Coronary artery (tissue), 2 donors: ENCODE results near the gene SLC38A11.
"Not testable (repeated sequence)": the region's sequence is repeated elsewhere in the genome, so short reads cannot be mapped to it uniquely, and the experiment has no call there.

ENCODE experiments used
- DNase-seq: peaks from one replicate; pipeline ENCODE4 v3.0.0-alpha.2; 2017; ENCODE audit warnings: low spot score
- H3K27ac ChIP-seq, 2 donors: fragments of 200-600 bp; sonication (generic); one replicate each; pipeline ENCODE4 v1.5.1; 2016 to 2019
- H3K4me3 ChIP-seq: fragments of 200-600 bp; sonication (generic); 2 replicates; pipeline ENCODE4 v1.5.1; 2016; ENCODE audit warnings: mild to moderate bottlenecking, moderate library complexity
- TF ChIP-seq, protein P1 (sequence below): fragments of 200-600 bp; sonication (generic); IDR thresholded peaks from one replicate; pipeline ENCODE4 v1.5.1; 2019; ENCODE audit warnings: antibody characterized with exemption

Gene SLC38A11

DNA sequence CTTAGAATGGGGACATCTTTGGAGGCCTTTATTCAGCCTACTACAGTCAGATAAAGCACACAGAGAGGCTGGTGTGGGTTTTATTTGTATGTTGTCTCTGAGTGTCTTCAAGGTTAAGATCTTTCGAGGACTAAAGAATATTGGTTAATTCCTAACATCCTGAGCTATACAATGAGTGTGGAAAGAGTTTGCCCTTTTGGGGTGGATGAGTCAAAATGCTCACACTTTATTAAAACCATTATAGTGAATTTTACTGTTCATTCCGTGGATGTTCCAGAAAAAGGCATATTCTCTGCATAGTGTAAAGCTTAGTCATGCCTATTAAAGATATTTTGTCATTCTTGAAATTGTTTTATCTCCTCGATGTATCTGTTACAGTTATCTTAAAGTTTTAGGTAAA is 29.1 kb upstream of the SLC38A11 start:
- TF ChIP-seq, protein P1, sequence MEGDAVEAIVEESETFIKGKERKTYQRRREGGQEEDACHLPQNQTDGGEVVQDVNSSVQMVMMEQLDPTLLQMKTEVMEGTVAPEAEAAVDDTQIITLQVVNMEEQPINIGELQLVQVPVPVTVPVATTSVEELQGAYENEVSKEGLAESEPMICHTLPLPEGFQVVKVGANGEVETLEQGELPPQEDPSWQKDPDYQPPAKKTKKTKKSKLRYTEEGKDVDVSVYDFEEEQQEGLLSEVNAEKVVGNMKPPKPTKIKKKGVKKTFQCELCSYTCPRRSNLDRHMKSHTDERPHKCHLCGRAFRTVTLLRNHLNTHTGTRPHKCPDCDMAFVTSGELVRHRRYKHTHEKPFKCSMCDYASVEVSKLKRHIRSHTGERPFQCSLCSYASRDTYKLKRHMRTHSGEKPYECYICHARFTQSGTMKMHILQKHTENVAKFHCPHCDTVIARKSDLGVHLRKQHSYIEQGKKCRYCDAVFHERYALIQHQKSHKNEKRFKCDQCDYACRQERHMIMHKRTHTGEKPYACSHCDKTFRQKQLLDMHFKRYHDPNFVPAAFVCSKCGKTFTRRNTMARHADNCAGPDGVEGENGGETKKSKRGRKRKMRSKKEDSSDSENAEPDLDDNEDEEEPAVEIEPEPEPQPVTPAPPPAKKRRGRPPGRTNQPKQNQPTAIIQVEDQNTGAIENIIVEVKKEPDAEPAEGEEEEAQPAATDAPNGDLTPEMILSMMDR: no peak
- no peak for DNase-seq
- Histone ChIP-seq H3K4me3 (no peak overlapping the region), H3K27ac (no peak overlapping the region)

DNA sequence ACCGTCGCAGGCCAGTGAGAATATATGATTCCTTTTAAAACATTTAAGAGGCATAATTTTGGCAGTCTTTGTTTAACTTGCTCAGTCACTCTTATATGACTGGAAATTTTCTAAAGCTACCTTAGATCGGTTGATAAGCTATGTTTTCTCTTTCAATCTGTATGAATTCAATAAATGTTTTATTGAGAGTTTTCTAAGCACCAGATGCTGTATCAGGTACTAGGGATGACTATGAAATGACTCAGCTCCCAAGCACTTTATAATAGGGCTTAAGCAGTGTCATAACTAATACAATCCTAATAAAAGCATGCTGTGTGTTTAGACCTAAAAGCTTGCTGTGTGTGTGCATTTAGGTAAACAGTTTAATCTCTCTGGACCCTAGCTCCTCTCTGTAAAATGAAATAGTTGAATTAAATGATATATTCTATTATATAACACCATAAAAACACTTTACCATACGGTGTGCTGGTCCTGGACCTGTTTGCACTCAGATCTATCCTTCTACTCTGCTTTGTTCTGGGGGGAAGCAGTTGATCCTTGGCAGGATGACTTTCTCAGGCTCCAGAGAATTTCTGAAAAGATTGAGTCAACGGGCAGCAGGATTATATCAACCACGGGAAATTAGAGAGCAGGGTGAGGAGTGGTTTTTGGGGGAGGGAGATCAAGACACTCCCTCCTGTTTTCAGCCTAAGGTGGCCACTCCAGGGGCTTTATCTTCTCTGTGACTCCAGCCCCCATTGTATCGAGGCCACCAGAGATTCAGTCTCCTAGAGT is 26.1 kb upstream of the SLC38A11 start:
- DNase-seq: no peak
- H3K4me3 ChIP-seq: no peak overlapping the region
- TF ChIP-seq, protein P1: no peak
- H3K27ac ChIP-seq: no peak overlapping the region

DNA sequence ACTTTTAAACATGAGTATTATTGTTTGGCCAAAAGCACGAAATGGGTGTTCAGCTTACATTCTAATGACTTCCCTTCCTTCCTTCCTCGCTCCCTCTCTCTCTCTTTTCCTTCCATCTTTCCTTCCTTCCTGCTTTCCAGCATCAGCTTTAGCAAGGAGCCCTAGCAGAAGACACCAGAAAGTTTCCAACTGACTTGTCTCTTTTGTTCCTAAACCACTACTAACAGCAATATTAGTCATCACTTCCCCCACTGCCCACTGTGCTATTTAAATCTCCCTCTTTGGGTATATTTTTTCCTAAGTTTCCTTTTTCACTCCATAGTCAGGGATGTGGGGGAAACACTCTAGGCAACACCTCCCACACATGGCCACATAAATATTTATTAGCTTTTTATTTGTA is 25.4 kb upstream of the SLC38A11 start:
- not testable (repeated sequence) for H3K27ac ChIP-seq, DNase-seq, H3K4me3 ChIP-seq

DNA sequence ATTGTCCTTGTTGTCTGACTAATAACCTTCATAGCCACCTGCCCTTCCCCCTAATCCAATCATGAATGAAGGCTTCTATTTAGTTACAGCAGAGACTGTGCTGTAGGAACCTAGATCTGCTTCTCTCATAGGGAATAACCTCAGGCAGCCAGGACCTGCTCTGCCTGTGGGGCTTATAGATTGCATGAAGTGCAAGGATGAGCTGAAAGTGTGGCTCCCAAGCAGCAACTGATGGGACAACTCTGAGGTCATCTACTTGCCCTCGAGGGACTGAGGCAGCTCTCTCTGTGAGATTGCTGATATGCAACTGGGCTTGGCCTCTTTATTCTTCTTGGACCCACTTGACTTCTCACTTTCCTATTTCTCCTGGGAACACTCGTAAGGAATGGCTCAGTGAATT is 23.8 kb upstream of the SLC38A11 start:
- H3K27ac ChIP-seq: no peak overlapping the region
- DNase-seq: no peak
- TF ChIP-seq, protein P1: no peak
- no peak overlapping the region for H3K4me3 ChIP-seq

DNA sequence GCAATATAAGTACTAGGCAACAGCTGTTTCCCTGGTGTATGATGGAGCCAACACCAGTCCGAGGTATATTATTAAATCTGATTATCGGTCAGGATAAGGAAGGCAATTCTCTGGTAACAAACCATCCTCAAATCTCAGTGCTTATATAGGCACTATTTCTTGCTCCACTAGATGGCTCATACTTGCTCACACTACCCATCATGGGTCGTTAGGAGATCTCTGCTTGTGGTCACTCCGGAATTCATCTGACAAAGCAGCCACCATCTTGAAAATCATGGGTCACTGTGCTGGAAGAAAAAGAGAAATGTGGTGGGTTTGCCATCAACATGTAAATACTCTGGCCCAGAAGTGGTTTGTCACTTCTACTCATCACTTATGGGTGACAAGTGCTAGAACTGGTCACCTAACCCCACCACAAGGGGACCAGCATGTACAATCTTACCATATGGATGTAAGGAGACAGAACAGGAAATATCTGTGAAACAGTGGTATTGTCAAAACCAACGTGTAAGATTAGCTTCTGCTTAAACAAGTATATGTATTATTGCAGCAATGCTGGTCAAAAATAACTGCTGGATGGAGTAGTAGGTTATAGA is 21.6 kb upstream of the SLC38A11 start:
- not testable (repeated sequence) for DNase-seq, H3K4me3 ChIP-seq, H3K27ac ChIP-seq

DNA sequence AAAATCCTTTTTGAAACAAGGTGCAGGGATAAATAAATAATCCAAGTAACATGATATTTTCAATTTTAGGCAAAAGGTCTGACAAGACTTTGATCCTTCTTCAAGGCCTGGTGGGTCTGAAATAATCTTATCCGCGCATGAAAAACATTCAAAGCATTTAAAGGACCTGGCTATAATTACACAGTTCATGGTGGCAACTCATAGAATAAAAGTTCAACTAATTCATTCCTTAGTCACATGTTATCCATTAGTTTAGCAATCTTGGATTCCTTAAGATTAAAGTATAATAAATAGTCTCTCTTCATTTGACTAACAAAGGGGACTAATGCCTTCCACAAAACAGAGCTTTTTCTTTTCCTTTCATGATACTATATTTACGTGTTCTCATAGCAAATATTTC is 21.0 kb upstream of the SLC38A11 start:
- TF ChIP-seq, protein P1: no peak
- Histone ChIP-seq H3K27ac (no peak overlapping the region), H3K4me3 (no peak overlapping the region)
- DNase-seq: no peak

DNA sequence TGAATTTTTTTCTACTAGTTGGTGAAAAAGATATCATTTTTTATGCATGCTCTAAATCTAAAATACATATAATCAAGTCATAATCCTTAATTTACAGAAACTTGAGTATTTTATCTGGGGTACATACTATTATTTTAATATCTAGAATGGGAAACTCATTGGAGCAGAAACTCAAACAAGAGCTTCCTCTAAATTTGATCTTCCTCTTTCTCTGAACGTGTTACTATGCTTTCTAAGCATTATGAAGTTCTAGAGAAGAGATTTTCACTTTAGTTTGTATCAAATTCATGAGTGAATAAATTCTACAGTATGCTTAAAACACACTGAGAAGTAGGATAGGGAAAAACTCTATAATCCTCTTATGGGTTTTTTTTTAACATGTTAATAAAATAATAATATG is 20.6 kb upstream of the SLC38A11 start:
- TF ChIP-seq, protein P1: no peak
- Histone ChIP-seq H3K27ac (no peak overlapping the region), H3K4me3 (no peak overlapping the region)
- no peak for DNase-seq

DNA sequence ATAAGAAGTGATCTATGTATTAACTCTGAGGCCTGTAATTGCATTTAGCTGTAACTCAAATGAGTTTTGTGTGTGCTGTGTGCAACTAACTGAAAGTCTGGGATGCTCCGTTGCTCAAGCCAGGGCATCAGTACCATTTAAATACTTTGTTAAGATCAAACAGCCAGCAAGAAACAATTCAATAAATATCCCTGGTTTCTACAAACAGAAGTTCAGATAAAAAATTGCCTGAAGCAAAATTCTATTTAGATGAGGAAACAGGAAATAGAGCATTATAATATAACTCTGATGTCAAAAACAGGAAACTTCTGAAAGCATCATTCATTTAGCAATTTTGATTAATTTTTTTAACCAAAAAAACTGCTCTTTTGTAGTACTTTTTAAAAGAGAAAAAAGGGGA is 18.9 kb upstream of the SLC38A11 start:
- no peak for DNase-seq
- no peak overlapping the region for H3K4me3 ChIP-seq
- H3K27ac ChIP-seq: no peak overlapping the region
- TF ChIP-seq, protein P1: no peak
